Liver (tissue), 9 donors: ENCODE results near the gene SIL1. TPM values are rescaled to one million over a fixed set of nuclear protein-coding genes. Genes with fewer than 3 reads are reported as not detected.

ENCODE experiments used
- DNase-seq: peaks from one replicate; pipeline ENCODE4 v3.0.0-alpha.2; 2017; ENCODE audit warnings: low spot score
- H3K27ac ChIP-seq, 2 donors: one replicate each; pipeline ENCODE4 v1.7.0; 2013; ENCODE audit warnings: inconsistent platforms in 2 of 2, low read length in 2 of 2, control low read depth in 1 of 2, low read depth in 1 of 2, mild to moderate bottlenecking in 1 of 2
- H3K27me3 ChIP-seq, 4 donors: one replicate each; pipeline versions ENCODE4 v1.6.1 to v1.7.0; 2013; ENCODE audit warnings: low read length in 3 of 4, inconsistent platforms in 1 of 4, mild to moderate bottlenecking in 1 of 4, moderate library complexity in 1 of 4; ENCODE audit not compliant: control insufficient read depth in 4 of 4, insufficient read depth in 4 of 4
- H3K36me3 ChIP-seq, 4 donors: one replicate each; pipeline versions ENCODE4 v1.6.1 to v1.7.0; 2013; ENCODE audit warnings: low read length in 3 of 4, mild to moderate bottlenecking in 3 of 4, low read depth in 1 of 4, moderate library complexity in 1 of 4; ENCODE audit not compliant: control insufficient read depth in 4 of 4, insufficient read depth in 3 of 4
- H3K4me1 ChIP-seq, 4 donors: one replicate each; pipeline versions ENCODE4 v1.6.1 to v1.7.0; 2013; ENCODE audit warnings: low read length in 3 of 4, mild to moderate bottlenecking in 3 of 4, moderate library complexity in 1 of 4; ENCODE audit not compliant: control insufficient read depth in 4 of 4, insufficient read depth in 4 of 4
- H3K4me3 ChIP-seq, 3 donors: one replicate each; pipeline versions ENCODE4 v1.6.1 to v1.7.0; 2013; ENCODE audit warnings: low read length in 3 of 3, control low read depth in 1 of 3, low read depth in 1 of 3, mild to moderate bottlenecking in 1 of 3
- H3K9ac ChIP-seq, 2 donors: one replicate each; pipeline ENCODE4 v1.7.0; 2013; ENCODE audit warnings: low read length in 2 of 2, mild to moderate bottlenecking in 2 of 2, moderate library complexity in 2 of 2, control low read depth in 1 of 2, low read depth in 1 of 2
- H3K9me3 ChIP-seq, 4 donors: one replicate each; pipeline versions ENCODE4 v1.6.1 to v1.7.0; 2013; ENCODE audit warnings: low read length in 3 of 4; ENCODE audit not compliant: control insufficient read depth in 4 of 4
- CTCF ChIP-seq: fragments of 150-350 bp; IDR thresholded peaks from 2 replicates; pipeline ENCODE4 v1.5.1; 2017; ENCODE audit warnings: improper control_type of control experiment, low read depth, low read length; ENCODE audit not compliant: missing input control
- EGR1 ChIP-seq, 2 donors: IDR thresholded peaks; 2 replicates each; pipeline ENCODE4 v1.6.1; 2016 to 2018; ENCODE audit warnings: antibody characterized with exemption in 2 of 2, low read depth in 2 of 2
- FOXA1 ChIP-seq: IDR thresholded peaks from 2 replicates; pipeline ENCODE4 v1.6.1; 2016; ENCODE audit warnings: antibody characterized with exemption
- HNF4A ChIP-seq, 2 donors: conservative IDR thresholded peaks; 2 replicates each; pipeline ENCODE4 v1.6.1; 2016; ENCODE audit warnings: antibody characterized with exemption in 2 of 2, mild to moderate bottlenecking in 2 of 2
- HNF4G ChIP-seq: IDR thresholded peaks from 2 replicates; pipeline ENCODE4 v1.6.1; 2016; ENCODE audit warnings: antibody characterized with exemption
- JUND ChIP-seq, 2 donors: IDR thresholded peaks; 2 replicates each; pipeline ENCODE4 v1.6.1; 2016; ENCODE audit warnings: antibody characterized with exemption in 2 of 2
- NR2F2 ChIP-seq: IDR thresholded peaks from 2 replicates; pipeline ENCODE4 v1.6.1; 2016; ENCODE audit warnings: antibody characterized with exemption
- RAD21 ChIP-seq, 2 donors: IDR thresholded peaks; 2 replicates each; pipeline ENCODE4 v1.6.1; 2016; ENCODE audit warnings: antibody characterized with exemption in 2 of 2, mild to moderate bottlenecking in 2 of 2
- SP1 ChIP-seq: IDR thresholded peaks from 2 replicates; pipeline ENCODE4 v1.6.1; 2018; ENCODE audit warnings: antibody characterized with exemption, mild to moderate bottlenecking
- TAF1 ChIP-seq: conservative IDR thresholded peaks from 2 replicates; pipeline ENCODE4 v1.6.1; 2016; ENCODE audit warnings: antibody characterized with exemption, mild to moderate bottlenecking
- ZBTB33 ChIP-seq: IDR thresholded peaks from 2 replicates; pipeline ENCODE4 v1.6.1; 2016; ENCODE audit warnings: antibody characterized with exemption
- WGBS: extraction: QIAGEN DNeasy Blood & Tissue Kit; methylation state at CpG from one replicate; pipeline ENCODE4 v1.1.7; 2013; 5-methylcytosine and 5-hydroxymethylcytosine counted together
- polyA plus RNA-seq, 2 donors: library from polyadenylated mRNA; stranded (reverse) in 1 of 2; unstranded in 1 of 2; fragments of 200-250 nt in 1 of 2; fragments of >200 nt in 1 of 2; fragmentation: Nextera tagmentation in 1 of 2; extraction: Ambion mirVana in 1 of 2; gene quantifications; one replicate each; pipeline versions ENCODE4 v1.2.1 to v1.2.3, GENCODE V29; 2013 to 2015
- total RNA-seq, 2 donors: library from RNA; depleted of rRNA; stranded (reverse); fragments of >200 nt; gene quantifications; one replicate each; pipeline ENCODE4 v1.2.3, GENCODE V29; 2014
- TF ChIP-seq, protein P1 (sequence below): IDR thresholded peaks from 2 replicates; pipeline ENCODE4 v1.6.1; 2016; ENCODE audit warnings: antibody characterized with exemption, mild to moderate bottlenecking
- TF ChIP-seq, protein P2 (sequence below): IDR thresholded peaks from 2 replicates; pipeline ENCODE4 v1.6.1; 2016; ENCODE audit warnings: antibody characterized with exemption
- TF ChIP-seq, protein P3 (sequence below): IDR thresholded peaks from 2 replicates; pipeline ENCODE4 v1.6.1; 2016; ENCODE audit warnings: antibody characterized with exemption
- donor health status: healthy.
- donor health status: healthy.
- donor health status: healthy.
- donor health status: healthy.
- donor health status: healthy.

The SIL1 gene
- total and polyA plus RNA-seq, 4 donors: 38.1 to 95.1 (median 76.2) TPM

DNA sequence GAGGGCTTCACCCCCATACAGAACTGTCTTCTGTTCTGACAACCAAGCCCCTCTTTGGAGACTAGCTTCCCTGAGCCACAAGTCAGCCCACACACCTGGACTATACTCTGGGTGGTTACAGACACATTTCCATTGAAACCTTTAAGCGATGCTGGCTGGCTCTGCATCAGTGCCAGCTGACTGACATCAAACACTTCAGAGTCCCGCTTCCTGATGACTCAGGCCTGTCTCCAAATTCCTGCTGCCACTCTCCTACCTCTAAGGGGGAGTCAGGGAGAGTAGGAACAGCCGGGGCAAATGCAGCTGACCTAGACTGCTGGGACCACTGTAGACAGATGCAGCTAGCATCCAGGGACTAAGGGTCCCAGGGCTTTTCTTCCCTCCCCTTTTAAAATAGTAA is 59.4 kb downstream of the SIL1 start:
- no peak for DNase-seq
- Histone ChIP-seq H3K9me3 (no peaks in the 10 kb centered on the region), H3K4me3 (no peak overlapping the region), H3K4me1 (peaks cover 7 to 33% (median 15%) of the 10 kb centered on the region in 4 donors), H3K27me3 (no peaks in the 10 kb centered on the region), H3K27ac (no peak overlapping the region), H3K9ac (no peak overlapping the region), H3K36me3 (no peaks in the 10 kb centered on the region)
- WGBS: 26% methylated on average over 3 of the region's 3 CpGs
- peak in 1 of 2 donors; percentile 21 for TF ChIP-seq JUND (IDR thresholded peaks at IDR 0.05)
- no peak for TF ChIP-seq EGR1 (IDR thresholded peaks at IDR 0.05; ENCODE audit: low read depth in 2 of 2)
- TF ChIP-seq HNF4A (conservative IDR thresholded peaks at IDR 0.05): peak in 1 of 2 donors; percentile 27
- no peak for TF ChIP-seq NR2F2
- no peak for TF ChIP-seq FOXA1

GRCh38 chr5:139138109-139138508 is 60.1 kb downstream of the SIL1 start:
- H3K4me1 ChIP-seq: peaks cover 7 to 33% (median 15%) of the 10 kb centered on the region in 4 donors
- WGBS: 84% methylated on average over 4 of the region's 4 CpGs
- H3K27ac ChIP-seq: no peak overlapping the region
- no peak for DNase-seq
- no peaks in the 10 kb centered on the region for H3K9me3 ChIP-seq
- TF ChIP-seq TAF1 (no peak), CTCF (no peak), RAD21 (IDR thresholded peaks at IDR 0.05) (no peak)
- H3K36me3 ChIP-seq: no peaks in the 10 kb centered on the region
- H3K4me3 ChIP-seq: no peak overlapping the region
- H3K27me3 ChIP-seq: no peaks in the 10 kb centered on the region
- H3K9ac ChIP-seq: no peak overlapping the region

DNA sequence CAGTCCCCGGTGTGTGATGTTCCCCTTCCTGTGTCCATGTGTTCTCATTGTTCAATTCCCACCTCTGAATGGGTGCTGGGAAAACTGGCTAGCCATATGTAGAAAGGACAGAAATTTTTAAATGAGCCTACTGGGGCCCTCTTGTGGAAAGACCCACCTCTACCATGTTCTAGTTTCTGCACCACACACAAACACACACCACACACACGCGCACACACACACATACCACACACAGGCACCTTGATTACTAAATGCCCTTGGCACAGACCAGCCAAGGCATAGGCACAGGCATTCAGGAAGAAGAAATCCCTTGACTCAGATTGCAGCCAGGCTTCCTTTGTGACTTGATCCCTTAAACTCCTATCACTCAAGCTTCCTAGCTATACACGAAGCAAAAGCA is 60.5 kb downstream of the SIL1 start:
- WGBS: 68% methylated on average over 4 of the region's 4 CpGs
- TF ChIP-seq SP1 (no peak), NR2F2 (no peak), FOXA1 (no peak), JUND (IDR thresholded peaks at IDR 0.05) (no peak), RAD21 (IDR thresholded peaks at IDR 0.05) (peak; percentile 26 to 75), EGR1 (IDR thresholded peaks at IDR 0.05; ENCODE audit: low read depth in 2 of 2) (no peak), HNF4G (no peak), ZBTB33 (no peak), CTCF (peak; percentile 22), HNF4A (conservative IDR thresholded peaks at IDR 0.05) (no peak)
- TF ChIP-seq, protein P1, sequence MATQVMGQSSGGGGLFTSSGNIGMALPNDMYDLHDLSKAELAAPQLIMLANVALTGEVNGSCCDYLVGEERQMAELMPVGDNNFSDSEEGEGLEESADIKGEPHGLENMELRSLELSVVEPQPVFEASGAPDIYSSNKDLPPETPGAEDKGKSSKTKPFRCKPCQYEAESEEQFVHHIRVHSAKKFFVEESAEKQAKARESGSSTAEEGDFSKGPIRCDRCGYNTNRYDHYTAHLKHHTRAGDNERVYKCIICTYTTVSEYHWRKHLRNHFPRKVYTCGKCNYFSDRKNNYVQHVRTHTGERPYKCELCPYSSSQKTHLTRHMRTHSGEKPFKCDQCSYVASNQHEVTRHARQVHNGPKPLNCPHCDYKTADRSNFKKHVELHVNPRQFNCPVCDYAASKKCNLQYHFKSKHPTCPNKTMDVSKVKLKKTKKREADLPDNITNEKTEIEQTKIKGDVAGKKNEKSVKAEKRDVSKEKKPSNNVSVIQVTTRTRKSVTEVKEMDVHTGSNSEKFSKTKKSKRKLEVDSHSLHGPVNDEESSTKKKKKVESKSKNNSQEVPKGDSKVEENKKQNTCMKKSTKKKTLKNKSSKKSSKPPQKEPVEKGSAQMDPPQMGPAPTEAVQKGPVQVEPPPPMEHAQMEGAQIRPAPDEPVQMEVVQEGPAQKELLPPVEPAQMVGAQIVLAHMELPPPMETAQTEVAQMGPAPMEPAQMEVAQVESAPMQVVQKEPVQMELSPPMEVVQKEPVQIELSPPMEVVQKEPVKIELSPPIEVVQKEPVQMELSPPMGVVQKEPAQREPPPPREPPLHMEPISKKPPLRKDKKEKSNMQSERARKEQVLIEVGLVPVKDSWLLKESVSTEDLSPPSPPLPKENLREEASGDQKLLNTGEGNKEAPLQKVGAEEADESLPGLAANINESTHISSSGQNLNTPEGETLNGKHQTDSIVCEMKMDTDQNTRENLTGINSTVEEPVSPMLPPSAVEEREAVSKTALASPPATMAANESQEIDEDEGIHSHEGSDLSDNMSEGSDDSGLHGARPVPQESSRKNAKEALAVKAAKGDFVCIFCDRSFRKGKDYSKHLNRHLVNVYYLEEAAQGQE: no peak
- TF ChIP-seq, protein P2, sequence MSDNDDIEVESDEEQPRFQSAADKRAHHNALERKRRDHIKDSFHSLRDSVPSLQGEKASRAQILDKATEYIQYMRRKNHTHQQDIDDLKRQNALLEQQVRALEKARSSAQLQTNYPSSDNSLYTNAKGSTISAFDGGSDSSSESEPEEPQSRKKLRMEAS: no peak
- TF ChIP-seq, protein P3, sequence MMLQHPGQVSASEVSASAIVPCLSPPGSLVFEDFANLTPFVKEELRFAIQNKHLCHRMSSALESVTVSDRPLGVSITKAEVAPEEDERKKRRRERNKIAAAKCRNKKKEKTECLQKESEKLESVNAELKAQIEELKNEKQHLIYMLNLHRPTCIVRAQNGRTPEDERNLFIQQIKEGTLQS: no peak
- H3K4me1 ChIP-seq: peaks cover 5 to 33% (median 15%) of the 10 kb centered on the region in 4 donors
- no peak overlapping the region for H3K27ac ChIP-seq
- H3K27me3 ChIP-seq: no peaks in the 10 kb centered on the region
- H3K9me3 ChIP-seq: no peaks in the 10 kb centered on the region
- no peaks in the 10 kb centered on the region for H3K36me3 ChIP-seq
- no peak overlapping the region for H3K9ac ChIP-seq
- no peak for DNase-seq
- no peak overlapping the region for H3K4me3 ChIP-seq
